HEK293 (cell line): ENCODE measurements around the gene RER1.

Experiments
- BCL11A ChIP-seq: fragments of 450-650 bp; formaldehyde crosslinking; IDR thresholded peaks from 2 replicates; pipeline ENCODE4 v1.5.1; 2016; ENCODE audit warnings: low read depth, missing biosample characterization, missing genetic modification characterization
- KLF16 ChIP-seq: fragments of 450-650 bp; formaldehyde crosslinking; IDR thresholded peaks from 2 replicates; pipeline ENCODE4 v1.5.1; 2017; ENCODE audit warnings: missing biosample characterization, missing genetic modification characterization
- SALL2 ChIP-seq: fragments of 450-650 bp; formaldehyde crosslinking; IDR thresholded peaks from 2 replicates; pipeline ENCODE4 v1.5.0; 2017; ENCODE audit warnings: missing biosample characterization, mild to moderate bottlenecking, missing genetic modification characterization, borderline replicate concordance
- SP3 ChIP-seq: fragments of 450-650 bp; formaldehyde crosslinking; IDR thresholded peaks from 2 replicates; pipeline ENCODE4 v1.5.1; 2016; ENCODE audit warnings: missing biosample characterization, missing genetic modification characterization
- ZBTB17 ChIP-seq: fragments of 450-650 bp; formaldehyde crosslinking; IDR thresholded peaks from 2 replicates; pipeline ENCODE4 v1.5.1; 2016; ENCODE audit warnings: missing biosample characterization, missing genetic modification characterization
- ZBTB48 ChIP-seq: fragments of 450-650 bp; formaldehyde crosslinking; IDR thresholded peaks from 2 replicates; pipeline ENCODE4 v1.5.1; 2016; ENCODE audit warnings: missing biosample characterization, missing genetic modification characterization
- ZNF133 ChIP-seq: fragments of 450-650 bp; formaldehyde crosslinking; IDR thresholded peaks from 2 replicates; pipeline ENCODE4 v1.5.1; 2016; ENCODE audit warnings: missing biosample characterization, missing genetic modification characterization
- ZNF416 ChIP-seq: fragments of 450-650 bp; formaldehyde crosslinking; IDR thresholded peaks from 2 replicates; pipeline ENCODE4 v1.5.1; 2016; ENCODE audit warnings: missing biosample characterization, missing genetic modification characterization
- ZNF830 ChIP-seq: fragments of 450-650 bp; IDR thresholded peaks from 2 replicates; pipeline ENCODE4 v1.5.0; 2018; ENCODE audit warnings: missing biosample characterization, missing genetic modification characterization, low read depth, mild to moderate bottlenecking, moderate library complexity
- TF ChIP-seq, protein P1 (sequence below): fragments of 450-650 bp; formaldehyde crosslinking; IDR thresholded peaks from 2 replicates; pipeline ENCODE4 v1.5.1; 2016; ENCODE audit warnings: missing biosample characterization, missing genetic modification characterization
- TF ChIP-seq, protein P2 (sequence below): fragments of 450-650 bp; formaldehyde crosslinking; IDR thresholded peaks from 2 replicates; pipeline ENCODE4 v1.5.1; 2016; ENCODE audit warnings: missing biosample characterization, missing genetic modification characterization, low read depth
- TF ChIP-seq, protein P3 (sequence below): IDR thresholded peaks from 2 replicates; pipeline ENCODE4 v1.6.1; 2011; ENCODE audit warnings: mild to moderate bottlenecking, low read depth, low read length, borderline replicate concordance

DNA sequence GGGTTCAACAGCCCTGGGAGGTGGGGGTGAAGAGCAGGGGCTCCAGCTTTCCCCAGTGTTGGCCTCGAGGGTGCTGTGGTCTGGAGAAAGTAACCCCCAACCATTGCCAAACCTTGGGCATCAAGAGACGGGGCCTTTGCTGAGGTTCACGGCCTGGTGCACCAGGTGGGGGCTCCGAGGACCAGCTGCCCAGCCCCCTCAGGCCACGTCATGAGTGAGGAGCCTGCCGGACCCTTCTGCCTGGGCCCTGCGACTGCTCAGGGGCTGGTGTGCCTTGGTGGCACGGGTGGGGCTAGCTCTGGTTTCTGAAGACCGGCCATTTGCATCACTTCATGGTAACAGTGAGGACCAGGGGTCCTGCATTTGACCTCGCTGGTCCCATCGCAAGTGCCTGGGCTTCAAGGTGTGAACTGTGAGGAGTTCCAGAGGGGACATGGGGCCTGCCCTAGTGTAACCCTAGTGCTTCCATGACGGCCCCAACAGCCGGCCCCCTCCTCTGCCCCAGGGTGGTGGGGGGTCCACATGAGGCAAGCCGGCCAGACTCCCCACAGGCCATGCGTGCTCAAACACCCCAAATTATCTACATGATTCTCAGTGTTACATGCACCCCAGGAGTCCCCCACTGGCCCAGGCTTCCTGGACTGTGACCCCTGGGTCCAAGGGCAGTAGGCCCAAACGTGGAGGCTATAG is 13.7 kb upstream of the RER1 start:
- TF ChIP-seq, protein P1, sequence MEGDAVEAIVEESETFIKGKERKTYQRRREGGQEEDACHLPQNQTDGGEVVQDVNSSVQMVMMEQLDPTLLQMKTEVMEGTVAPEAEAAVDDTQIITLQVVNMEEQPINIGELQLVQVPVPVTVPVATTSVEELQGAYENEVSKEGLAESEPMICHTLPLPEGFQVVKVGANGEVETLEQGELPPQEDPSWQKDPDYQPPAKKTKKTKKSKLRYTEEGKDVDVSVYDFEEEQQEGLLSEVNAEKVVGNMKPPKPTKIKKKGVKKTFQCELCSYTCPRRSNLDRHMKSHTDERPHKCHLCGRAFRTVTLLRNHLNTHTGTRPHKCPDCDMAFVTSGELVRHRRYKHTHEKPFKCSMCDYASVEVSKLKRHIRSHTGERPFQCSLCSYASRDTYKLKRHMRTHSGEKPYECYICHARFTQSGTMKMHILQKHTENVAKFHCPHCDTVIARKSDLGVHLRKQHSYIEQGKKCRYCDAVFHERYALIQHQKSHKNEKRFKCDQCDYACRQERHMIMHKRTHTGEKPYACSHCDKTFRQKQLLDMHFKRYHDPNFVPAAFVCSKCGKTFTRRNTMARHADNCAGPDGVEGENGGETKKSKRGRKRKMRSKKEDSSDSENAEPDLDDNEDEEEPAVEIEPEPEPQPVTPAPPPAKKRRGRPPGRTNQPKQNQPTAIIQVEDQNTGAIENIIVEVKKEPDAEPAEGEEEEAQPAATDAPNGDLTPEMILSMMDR, result no peak
- TF ChIP-seq SALL2 (no peak), ZNF416 (tag by site-specific recombination) (no peak), KLF16 (tag by site-specific recombination) (no peak), ZNF830 (tag by site-specific recombination) (no peak), ZNF133 (tag by site-specific recombination) (no peak), BCL11A (no peak), ZBTB48 (tag by site-specific recombination) (no peak), ZBTB17 (tag by site-specific recombination) (no peak), SP3 (tag by site-specific recombination) (no peak)
- TF ChIP-seq, protein P2, sequence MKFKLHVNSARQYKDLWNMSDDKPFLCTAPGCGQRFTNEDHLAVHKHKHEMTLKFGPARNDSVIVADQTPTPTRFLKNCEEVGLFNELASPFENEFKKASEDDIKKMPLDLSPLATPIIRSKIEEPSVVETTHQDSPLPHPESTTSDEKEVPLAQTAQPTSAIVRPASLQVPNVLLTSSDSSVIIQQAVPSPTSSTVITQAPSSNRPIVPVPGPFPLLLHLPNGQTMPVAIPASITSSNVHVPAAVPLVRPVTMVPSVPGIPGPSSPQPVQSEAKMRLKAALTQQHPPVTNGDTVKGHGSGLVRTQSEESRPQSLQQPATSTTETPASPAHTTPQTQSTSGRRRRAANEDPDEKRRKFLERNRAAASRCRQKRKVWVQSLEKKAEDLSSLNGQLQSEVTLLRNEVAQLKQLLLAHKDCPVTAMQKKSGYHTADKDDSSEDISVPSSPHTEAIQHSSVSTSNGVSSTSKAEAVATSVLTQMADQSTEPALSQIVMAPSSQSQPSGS (tag by site-specific recombination), result no peak
- TF ChIP-seq, protein P3, sequence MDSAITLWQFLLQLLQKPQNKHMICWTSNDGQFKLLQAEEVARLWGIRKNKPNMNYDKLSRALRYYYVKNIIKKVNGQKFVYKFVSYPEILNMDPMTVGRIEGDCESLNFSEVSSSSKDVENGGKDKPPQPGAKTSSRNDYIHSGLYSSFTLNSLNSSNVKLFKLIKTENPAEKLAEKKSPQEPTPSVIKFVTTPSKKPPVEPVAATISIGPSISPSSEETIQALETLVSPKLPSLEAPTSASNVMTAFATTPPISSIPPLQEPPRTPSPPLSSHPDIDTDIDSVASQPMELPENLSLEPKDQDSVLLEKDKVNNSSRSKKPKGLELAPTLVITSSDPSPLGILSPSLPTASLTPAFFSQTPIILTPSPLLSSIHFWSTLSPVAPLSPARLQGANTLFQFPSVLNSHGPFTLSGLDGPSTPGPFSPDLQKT, result no peak
